Endometrium (tissue), 2 donors: ENCODE data around the gene ENPP6.

Experiments used
- FAIRE-seq: peaks from 2 replicates; lab custom pipeline; 2012; peaks lifted over from hg19 to GRCh38; lab: Jason Lieb, UNC
- donor health status: control.
- donor health status: control.

The ENPP6 gene

GRCh38 chr4:184190711-184191110 lies 27.0 kb downstream of the ENPP6 start:
- FAIRE-seq = no peak

GRCh38 chr4:184189966-184190365 lies 27.7 kb downstream of the ENPP6 start:
- FAIRE-seq = no peak

GRCh38 chr4:184188443-184189400 lies 29.0 kb downstream of the ENPP6 start:
- no peak for FAIRE-seq

- no peak for FAIRE-seq
Measured at GRCh38 chr4:184177271-184177670, 40.4 kb downstream of the ENPP6 start.

GRCh38 chr4:184174571-184175488 lies 42.8 kb downstream of the ENPP6 start:
- no peak for FAIRE-seq

GRCh38 chr4:184171011-184171410 lies 46.7 kb downstream of the ENPP6 start:
- no peak for FAIRE-seq

- no peak for FAIRE-seq
Measured at GRCh38 chr4:184169225-184169867, 48.3 kb downstream of the ENPP6 start.

GRCh38 chr4:184168406-184169019 lies 49.2 kb downstream of the ENPP6 start:
- FAIRE-seq = no peak

GRCh38 chr4:184167576-184167975 lies 50.1 kb downstream of the ENPP6 start:
- FAIRE-seq = no peak

GRCh38 chr4:184166736-184167135 lies 50.9 kb downstream of the ENPP6 start:
- FAIRE-seq = no peak

GRCh38 chr4:184165291-184165690 lies 52.4 kb downstream of the ENPP6 start:
- no peak for FAIRE-seq

GRCh38 chr4:184163813-184164212 lies 53.9 kb downstream of the ENPP6 start:
- no peak for FAIRE-seq

GRCh38 chr4:184162596-184162995 lies 55.1 kb downstream of the ENPP6 start:
- no peak for FAIRE-seq

GRCh38 chr4:184157322-184157721 lies 60.4 kb downstream of the ENPP6 start:
- no peak for FAIRE-seq

GRCh38 chr4:184156163-184156920 lies 61.3 kb downstream of the ENPP6 start:
- no peak for FAIRE-seq

GRCh38 chr4:184154199-184154598 lies 63.5 kb downstream of the ENPP6 start:
- FAIRE-seq = no peak

- no peak for FAIRE-seq
Measured at GRCh38 chr4:184153781-184154180, 63.9 kb downstream of the ENPP6 start.

- FAIRE-seq = no peak
Measured at GRCh38 chr4:184151988-184152485, 65.6 kb downstream of the ENPP6 start.

- no peak for FAIRE-seq
Measured at GRCh38 chr4:184150102-184150839, 67.4 kb downstream of the ENPP6 start.
